ENCODE data around the gene BORCS8.
"Not testable (repeated sequence)": the region's sequence is repeated elsewhere in the genome, so short reads cannot be mapped to it uniquely, and the experiment has no call there.

The BORCS8 gene

GRCh38 chr19:19176950-19177349, 15.0 kb downstream of the BORCS8 start:
- no peak overlapping the region for H3K4me3 Mint-ChIP-seq
- H3K27me3 Mint-ChIP-seq: no peaks in the 10 kb centered on the region

DNA sequence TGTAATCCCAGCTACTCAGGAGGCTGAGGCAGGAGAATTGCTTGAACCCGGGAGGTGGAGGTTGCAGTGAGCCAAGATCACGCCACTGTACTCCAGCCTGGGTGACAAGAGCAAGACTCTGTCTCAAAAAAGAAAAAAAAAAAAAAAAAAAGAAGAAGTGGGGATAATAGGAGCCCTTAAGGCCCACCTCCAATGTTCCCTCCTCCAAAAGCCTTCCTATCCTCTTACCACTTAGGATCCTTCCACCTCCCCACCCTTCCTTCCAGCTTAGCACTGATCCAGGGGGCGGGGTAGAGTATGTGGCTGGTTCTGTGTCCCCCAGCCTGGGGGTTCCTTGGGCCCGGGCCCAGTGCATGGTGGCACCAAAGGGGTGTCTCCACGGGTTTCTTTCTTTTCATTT, 18.7 kb downstream of the BORCS8 start:
- H3K36me3 Mint-ChIP-seq (ENCODE audit: low read depth): peaks cover 21% of the 10 kb centered on the region

More at GRCh38 chr19:19176950-19177349, 15.0 kb downstream of the BORCS8 start:
- DNase-seq: no peak
- H3K27ac Mint-ChIP-seq: no peak overlapping the region
- no peaks in the 10 kb centered on the region for H3K4me1 Mint-ChIP-seq (ENCODE audit: low read depth)
- H3K9me3 Mint-ChIP-seq: no peaks in the 10 kb centered on the region
- H3K36me3 Mint-ChIP-seq (ENCODE audit: low read depth): peaks cover 54% of the 10 kb centered on the region

DNA sequence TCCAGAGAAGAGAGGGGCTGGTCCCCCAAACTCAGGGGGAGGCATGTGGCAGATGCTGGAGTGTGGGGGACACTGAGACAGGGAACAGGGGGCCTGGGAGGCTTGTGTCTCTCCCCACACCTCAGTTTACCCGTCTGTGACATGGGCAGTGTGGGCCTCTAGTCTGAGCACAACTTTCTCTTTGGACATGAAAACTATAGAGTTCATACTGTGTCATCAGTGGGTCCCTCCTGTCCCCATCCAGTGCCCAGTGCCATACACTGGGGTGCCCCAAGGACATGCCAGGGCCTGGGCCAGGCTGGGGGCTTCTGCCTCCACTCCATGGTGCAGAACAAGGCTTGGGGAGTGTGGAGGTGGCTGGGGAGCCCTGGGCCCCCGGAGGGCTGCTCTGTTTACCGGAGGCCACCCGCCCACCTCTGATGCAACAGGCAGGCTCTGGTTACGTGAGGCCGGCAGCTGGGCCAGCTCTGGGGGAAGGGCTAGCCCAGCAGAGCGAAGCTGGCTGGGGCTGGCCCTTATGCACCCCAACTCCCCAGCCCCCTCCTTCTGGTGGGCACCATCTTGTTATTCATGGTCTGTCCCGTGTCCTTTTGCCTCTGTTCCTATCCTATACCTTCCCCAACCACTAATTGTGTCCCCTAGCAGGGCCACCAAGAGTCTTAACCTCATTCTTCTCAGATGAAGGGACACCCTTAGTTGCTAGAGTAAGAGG, 20.0 kb downstream of the BORCS8 start:
- DNase-seq: no peak
- Mint-ChIP-seq H3K9me3 (no peaks in the 10 kb centered on the region), H3K27me3 (peaks cover 4% of the 10 kb centered on the region), H3K4me3 (no peak overlapping the region), H3K27ac (no peak overlapping the region), H3K36me3 (ENCODE audit: low read depth) (peaks cover 18% of the 10 kb centered on the region), H3K4me1 (ENCODE audit: low read depth) (peaks cover 13% of the 10 kb centered on the region)

More for the DNA sequence above, 18.7 kb downstream of the BORCS8 start:
- H3K27me3 Mint-ChIP-seq, H3K27ac Mint-ChIP-seq, H3K9me3 Mint-ChIP-seq, DNase-seq, H3K4me3 Mint-ChIP-seq: not testable (repeated sequence)
- H3K4me1 Mint-ChIP-seq (ENCODE audit: low read depth): peaks cover 13% of the 10 kb centered on the region

DNA sequence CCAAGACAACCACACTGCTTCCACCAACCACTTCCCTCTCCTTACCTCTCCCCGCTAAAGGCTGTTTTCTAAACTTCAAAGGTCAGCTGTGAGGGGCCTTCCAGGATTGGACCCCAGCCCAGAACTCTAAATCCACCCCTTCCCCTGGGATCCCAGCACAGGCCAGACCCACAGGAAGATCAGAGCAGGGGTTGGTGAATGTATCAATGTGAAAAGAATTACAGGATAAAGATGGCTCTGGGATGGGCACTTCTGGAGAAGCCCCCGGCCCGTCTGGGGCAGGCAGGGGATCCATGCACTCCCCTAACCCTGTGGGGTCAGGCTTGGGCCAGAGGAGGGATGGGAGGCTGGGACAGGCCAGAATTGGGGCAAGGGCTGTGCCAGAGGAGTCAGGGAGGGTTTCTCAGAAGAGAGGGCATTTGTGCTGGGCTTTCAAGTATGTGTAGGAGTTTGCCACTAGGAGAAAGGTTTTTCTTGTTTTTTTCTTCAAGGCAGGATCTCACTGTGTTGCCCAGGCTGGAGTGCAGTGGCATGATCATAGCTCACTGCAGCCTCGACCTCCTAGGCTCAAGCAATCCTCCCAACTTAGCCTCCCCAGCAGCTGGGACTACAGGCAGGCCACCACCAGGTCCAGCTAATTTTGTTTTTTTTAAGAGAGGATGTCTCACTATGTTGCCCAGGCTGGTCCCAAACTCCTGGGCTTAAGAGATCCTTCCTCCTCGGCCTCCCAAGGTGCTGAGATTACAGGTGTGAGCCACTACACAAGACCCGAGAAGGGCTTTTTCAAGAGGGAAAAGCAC, 20.9 kb downstream of the BORCS8 start:
- peaks cover 4% of the 10 kb centered on the region for H3K27me3 Mint-ChIP-seq
- no peaks in the 10 kb centered on the region for H3K9me3 Mint-ChIP-seq
- DNase-seq: no peak
- H3K36me3 Mint-ChIP-seq (ENCODE audit: low read depth): peaks cover 11% of the 10 kb centered on the region
- peaks cover 13% of the 10 kb centered on the region for H3K4me1 Mint-ChIP-seq (ENCODE audit: low read depth)
- H3K27ac Mint-ChIP-seq: no peak overlapping the region
- H3K4me3 Mint-ChIP-seq: no peak overlapping the region

DNA sequence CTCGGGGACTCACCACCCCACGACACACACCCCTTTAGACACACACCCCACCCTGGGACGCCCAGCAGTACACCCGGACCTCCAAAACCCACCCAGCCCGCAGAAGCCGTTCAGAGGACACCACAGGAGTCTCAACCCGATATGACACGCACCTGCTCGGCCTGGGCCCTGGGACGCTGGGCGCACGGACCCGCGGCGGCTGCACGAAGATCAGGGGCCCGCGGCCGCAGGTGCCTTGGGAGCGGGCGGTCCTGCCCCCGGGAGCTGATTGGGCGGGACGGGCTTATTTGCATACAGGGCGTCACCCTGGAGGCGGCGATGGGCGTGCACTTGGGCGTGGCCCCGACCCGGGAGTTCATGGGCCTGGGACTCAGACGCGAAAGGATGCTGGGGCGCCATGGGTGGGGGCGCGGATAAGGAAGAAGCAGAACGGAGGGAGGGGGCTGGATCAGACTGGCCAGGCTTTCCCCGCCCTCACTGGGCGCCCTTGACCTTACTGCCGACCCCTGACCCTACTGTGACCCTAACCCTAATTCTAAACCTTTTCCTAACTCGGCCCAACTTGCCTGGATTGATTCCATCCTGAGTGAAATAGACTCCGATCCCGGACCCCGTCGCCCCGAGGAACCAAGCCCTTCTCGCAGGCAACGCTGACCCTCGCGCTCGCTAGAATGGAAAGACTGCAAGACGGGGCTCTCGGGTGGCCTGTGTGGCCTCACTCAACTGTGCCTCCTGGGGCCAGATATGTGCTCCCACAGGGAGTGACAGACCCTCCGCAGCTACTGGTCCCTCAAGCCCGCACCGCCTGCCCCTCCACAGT, 21.7 kb downstream of the BORCS8 start, which contains the start of gene MEF2B:
Gene MEF2B, minus strand, starts transcription at position 211 of the 820 bp plus-strand sequence. CDS start 19,528 bp downstream, outside the sequence.
- H3K4me1 Mint-ChIP-seq (ENCODE audit: low read depth): peaks cover 13% of the 10 kb centered on the region
- H3K36me3 Mint-ChIP-seq (ENCODE audit: low read depth): peaks cover 7% of the 10 kb centered on the region
- H3K4me3 Mint-ChIP-seq: peak within 1 kb of the TSS; percentile 50
- no peak within 1 kb of the TSS for H3K27ac Mint-ChIP-seq
- no peaks in the 10 kb centered on the region for H3K9me3 Mint-ChIP-seq
- peak; percentile 88 for DNase-seq
- H3K27me3 Mint-ChIP-seq: peaks cover 4% of the 10 kb centered on the region

- Mint-ChIP-seq H3K36me3 (ENCODE audit: low read depth) (peaks cover 7% of the 10 kb centered on the region), H3K27me3 (peaks cover 4% of the 10 kb centered on the region), H3K9me3 (no peaks in the 10 kb centered on the region), H3K4me3 (no peak overlapping the region), H3K27ac (no peak overlapping the region), H3K4me1 (ENCODE audit: low read depth) (peaks cover 13% of the 10 kb centered on the region)
- no peak for DNase-seq
These were observed 22.5 kb downstream of the BORCS8 start for GRCh38 chr19:19169236-19170052.

- Mint-ChIP-seq H3K27me3 (peaks cover 4% of the 10 kb centered on the region), H3K36me3 (ENCODE audit: low read depth) (peaks cover 7% of the 10 kb centered on the region), H3K27ac (no peak overlapping the region), H3K4me1 (ENCODE audit: low read depth) (peaks cover 13% of the 10 kb centered on the region), H3K9me3 (no peaks in the 10 kb centered on the region), H3K4me3 (no peak overlapping the region)
- no peak for DNase-seq
These were observed 24.3 kb downstream of the BORCS8 start for GRCh38 chr19:19167612-19168011.

- no peak overlapping the region for H3K27ac Mint-ChIP-seq
- no peaks in the 10 kb centered on the region for H3K27me3 Mint-ChIP-seq
- H3K36me3 Mint-ChIP-seq (ENCODE audit: low read depth): peaks cover 5% of the 10 kb centered on the region
- peaks cover 9% of the 10 kb centered on the region for H3K4me1 Mint-ChIP-seq (ENCODE audit: low read depth)
- H3K9me3 Mint-ChIP-seq: no peaks in the 10 kb centered on the region
- H3K4me3 Mint-ChIP-seq: no peak overlapping the region
- no peak for DNase-seq
These were observed 26.6 kb downstream of the BORCS8 start for GRCh38 chr19:19165396-19165795.

DNA sequence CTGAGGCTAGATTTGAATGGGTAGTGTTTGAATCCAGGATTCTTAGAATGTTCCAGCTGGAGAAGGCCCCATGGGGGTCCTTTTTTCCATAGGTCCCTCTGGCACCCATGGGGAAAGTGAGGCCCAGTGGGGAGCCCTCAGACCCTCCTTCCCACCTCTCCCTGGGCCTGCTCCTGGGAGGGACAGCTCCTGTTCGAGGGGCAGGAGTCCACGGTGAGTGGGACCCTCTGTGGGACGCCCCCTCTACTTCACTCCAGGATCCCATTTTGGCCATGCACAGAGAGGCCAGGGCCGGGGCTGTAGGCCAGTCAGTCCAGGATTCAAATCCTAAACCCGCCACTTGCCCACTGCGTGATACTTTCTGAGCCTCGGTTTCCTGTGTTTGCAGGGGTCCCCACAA, 29.5 kb downstream of the BORCS8 start:
- Mint-ChIP-seq H3K9me3 (no peaks in the 10 kb centered on the region), H3K27ac (no peak overlapping the region), H3K4me1 (ENCODE audit: low read depth) (peaks cover 1% of the 10 kb centered on the region), H3K27me3 (no peaks in the 10 kb centered on the region), H3K36me3 (ENCODE audit: low read depth) (peaks cover under 1% of the 10 kb centered on the region), H3K4me3 (no peak overlapping the region)
- no peak for DNase-seq

- no peak overlapping the region for H3K4me3 Mint-ChIP-seq
- H3K4me1 Mint-ChIP-seq (ENCODE audit: low read depth): peaks cover 1% of the 10 kb centered on the region
- H3K27me3 Mint-ChIP-seq: no peaks in the 10 kb centered on the region
- DNase-seq: no peak
- H3K36me3 Mint-ChIP-seq (ENCODE audit: low read depth): peaks cover 14% of the 10 kb centered on the region
- H3K9me3 Mint-ChIP-seq: no peaks in the 10 kb centered on the region
- H3K27ac Mint-ChIP-seq: no peak overlapping the region
These were observed 31.4 kb downstream of the BORCS8 start for GRCh38 chr19:19160461-19161035.

DNA sequence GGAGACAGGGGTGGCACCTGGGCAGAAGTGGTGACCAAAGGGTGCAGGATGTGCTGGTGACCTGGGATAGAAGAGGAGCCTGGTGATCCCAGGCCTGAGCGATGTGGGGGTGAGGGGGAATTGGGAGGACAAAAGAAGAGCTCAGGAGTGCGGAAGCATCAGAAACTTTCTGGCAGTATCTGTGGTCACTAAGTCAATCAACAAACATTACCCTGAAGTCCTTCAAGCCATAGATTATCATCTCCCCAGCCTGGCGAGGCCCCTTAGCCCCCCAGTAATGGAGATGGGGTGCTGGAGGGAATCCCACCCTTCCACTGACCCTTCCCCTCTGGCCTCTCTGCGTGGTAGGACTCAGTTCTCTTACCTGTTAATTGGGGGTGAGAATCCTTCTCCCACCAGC, 32.4 kb downstream of the BORCS8 start:
- Mint-ChIP-seq H3K27ac (no peak overlapping the region), H3K36me3 (ENCODE audit: low read depth) (peaks cover 15% of the 10 kb centered on the region), H3K4me1 (ENCODE audit: low read depth) (peaks cover 1% of the 10 kb centered on the region), H3K9me3 (no peaks in the 10 kb centered on the region), H3K4me3 (no peak overlapping the region), H3K27me3 (no peaks in the 10 kb centered on the region)
- DNase-seq: no peak

DNA sequence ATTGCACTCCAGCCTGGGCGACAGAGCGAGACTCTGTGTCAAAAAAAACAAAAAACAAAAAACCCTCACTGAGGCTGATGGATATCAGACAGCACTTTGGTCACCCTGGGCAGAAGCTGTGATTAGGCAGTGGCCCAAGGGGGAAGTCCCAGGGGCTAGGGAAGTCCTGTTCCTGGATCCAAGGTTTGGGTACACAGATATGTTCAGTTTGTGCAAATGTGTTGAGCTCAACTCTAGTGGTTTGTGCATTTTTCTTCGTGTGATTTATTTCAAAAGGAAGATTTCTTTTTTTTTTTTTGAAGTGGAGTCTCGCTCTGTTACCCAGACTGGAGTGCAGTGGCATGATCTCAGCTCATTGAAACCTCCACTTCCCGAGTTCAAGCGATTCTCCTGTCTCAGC, 34.1 kb downstream of the BORCS8 start:
- no peaks in the 10 kb centered on the region for H3K9me3 Mint-ChIP-seq
- no peak for DNase-seq
- H3K4me3 Mint-ChIP-seq: no peak overlapping the region
- peaks cover 15% of the 10 kb centered on the region for H3K36me3 Mint-ChIP-seq (ENCODE audit: low read depth)
- peaks cover 1% of the 10 kb centered on the region for H3K4me1 Mint-ChIP-seq (ENCODE audit: low read depth)
- no peaks in the 10 kb centered on the region for H3K27me3 Mint-ChIP-seq
- H3K27ac Mint-ChIP-seq: no peak overlapping the region

DNA sequence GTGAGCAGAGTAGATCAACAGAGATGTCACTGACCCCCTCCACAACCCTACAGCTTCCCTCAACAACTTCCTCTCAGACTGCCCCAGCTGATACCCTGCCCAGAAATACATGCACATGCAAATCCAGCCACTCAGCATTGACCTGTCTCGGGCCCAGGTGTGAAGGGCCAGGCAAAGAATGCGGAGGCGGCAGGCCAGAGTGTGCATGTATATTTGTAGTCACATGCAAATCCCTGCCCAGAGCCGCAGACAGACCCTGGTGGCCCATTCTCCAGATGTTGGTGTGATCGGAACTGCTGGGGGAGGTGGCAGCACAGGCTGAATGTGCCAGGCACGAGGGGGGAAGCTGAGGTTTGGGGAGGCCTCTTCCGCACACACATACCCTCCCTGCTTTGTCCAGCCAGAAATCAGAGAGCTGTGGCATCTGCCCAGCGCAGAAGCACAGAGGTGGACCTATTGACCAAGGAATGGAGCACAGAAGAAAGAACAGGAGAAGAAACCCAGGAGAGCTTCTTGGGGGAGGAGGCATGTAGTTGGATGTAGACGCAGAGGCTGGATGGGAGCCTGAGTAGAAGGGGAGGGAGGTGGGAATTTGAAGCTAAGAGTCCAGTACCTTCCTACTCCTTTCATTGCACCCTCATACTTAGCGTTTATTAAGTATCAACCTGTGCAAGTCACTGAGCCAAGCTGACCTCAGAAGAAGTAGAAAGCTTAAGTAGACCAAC, 36.3 kb downstream of the BORCS8 start:
- H3K4me1 Mint-ChIP-seq (ENCODE audit: low read depth): no peaks in the 10 kb centered on the region
- H3K36me3 Mint-ChIP-seq (ENCODE audit: low read depth): peaks cover 15% of the 10 kb centered on the region
- no peak overlapping the region for H3K27ac Mint-ChIP-seq
- no peaks in the 10 kb centered on the region for H3K9me3 Mint-ChIP-seq
- no peak for DNase-seq
- no peak overlapping the region for H3K4me3 Mint-ChIP-seq
- H3K27me3 Mint-ChIP-seq: no peaks in the 10 kb centered on the region
